GM12878 (cell line): Measurements from ENCODE around the gene TBC1D20.

ENCODE experiments used
- CBX5 ChIP-seq: sonication (generic); IDR thresholded peaks from 2 replicates; pipeline ENCODE4 v1.6.1; 2016; ENCODE audit warnings: low read depth, moderate library complexity, mild to moderate bottlenecking, inconsistent platforms
- CTCF ChIP-seq, 3 experiments: IDR thresholded peaks in 2 of 3; conservative IDR thresholded peaks in 1 of 3; 2 replicates each; pipeline ENCODE4 v1.5.1; 2011; ENCODE audit warnings: low read depth in 3 of 3, low read length in 3 of 3, mild to moderate bottlenecking in 3 of 3, control low read depth in 2 of 3, moderate library complexity in 2 of 3, inconsistent platforms in 1 of 3, mixed read lengths in 1 of 3; ENCODE audit not compliant: control insufficient read depth in 2 of 3, insufficient read depth in 1 of 3; ENCODE audit errors: extremely low read depth in 1 of 3
- FOS ChIP-seq: IDR thresholded peaks from 3 replicates; pipeline ENCODE4 v1.6.1; 2011; ENCODE audit warnings: borderline replicate concordance; ENCODE audit not compliant: insufficient read length; ENCODE audit errors: extremely low read depth
- POU2F2 ChIP-seq: IDR thresholded peaks from 3 replicates; pipeline ENCODE4 v1.6.1; 2011; ENCODE audit warnings: low read depth, mild to moderate bottlenecking, low read length, borderline replicate concordance
- SUZ12 ChIP-seq: fragments of 200-600 bp; sonication (generic); IDR thresholded peaks from one replicate; pipeline ENCODE4 v1.6.1; 2018; ENCODE audit warnings: antibody characterized with exemption, mild to moderate bottlenecking; ENCODE audit not compliant: unreplicated experiment
- TF ChIP-seq, protein P1 (sequence below): fragments of 450-650 bp; IDR thresholded peaks from 2 replicates; pipeline ENCODE4 v1.6.1; 2017; ENCODE audit warnings: mild to moderate bottlenecking, moderate library complexity
- TF ChIP-seq, protein P2 (sequence below): IDR thresholded peaks from 2 replicates; pipeline ENCODE4 v1.6.1; 2012; ENCODE audit warnings: mild to moderate bottlenecking, low read depth, low read length

DNA sequence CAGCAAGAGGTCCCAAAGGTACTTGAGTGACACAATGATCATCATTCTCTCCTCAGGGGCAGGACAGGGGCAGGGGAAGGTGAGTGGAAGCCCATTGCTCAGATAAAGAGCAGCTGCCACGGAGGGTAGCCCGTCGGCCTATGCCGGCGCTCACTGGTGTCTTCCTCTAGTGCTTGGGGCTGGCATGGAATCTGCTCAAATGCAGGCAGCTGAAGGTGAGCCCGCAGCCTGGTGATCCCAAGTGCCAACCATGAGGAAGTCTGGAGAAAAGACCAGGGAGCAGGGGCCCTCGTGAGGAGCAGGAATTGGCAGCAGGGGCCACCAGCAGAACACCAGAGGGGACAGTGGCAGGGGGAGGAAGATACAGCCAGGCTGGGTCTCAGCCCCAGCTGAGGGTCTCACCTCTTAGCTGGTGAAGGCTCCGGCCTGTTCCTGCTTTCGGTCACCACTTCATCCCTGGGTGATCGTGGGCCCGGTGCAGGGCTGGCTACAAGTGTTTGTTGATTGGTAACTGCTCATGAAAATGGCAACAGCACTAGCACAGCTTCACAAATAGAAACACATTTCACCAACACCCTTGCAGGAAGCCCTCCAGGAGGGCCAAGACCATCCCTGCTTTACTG, 29.5 kb downstream of the TBC1D20 start:
- no peak for TF ChIP-seq SUZ12
- TF ChIP-seq CTCF (IDR thresholded peaks at IDR 0.05 in 2 of 3, conservative IDR thresholded peaks at IDR 0.05 in 1 of 3; ENCODE audit: control insufficient read depth in 2 of 3, extremely low read depth in 1 of 3, insufficient read depth in 1 of 3, low read depth in 3 of 3, low read length in 3 of 3): no peak
- no peak for TF ChIP-seq CBX5
- TF ChIP-seq, protein P1, sequence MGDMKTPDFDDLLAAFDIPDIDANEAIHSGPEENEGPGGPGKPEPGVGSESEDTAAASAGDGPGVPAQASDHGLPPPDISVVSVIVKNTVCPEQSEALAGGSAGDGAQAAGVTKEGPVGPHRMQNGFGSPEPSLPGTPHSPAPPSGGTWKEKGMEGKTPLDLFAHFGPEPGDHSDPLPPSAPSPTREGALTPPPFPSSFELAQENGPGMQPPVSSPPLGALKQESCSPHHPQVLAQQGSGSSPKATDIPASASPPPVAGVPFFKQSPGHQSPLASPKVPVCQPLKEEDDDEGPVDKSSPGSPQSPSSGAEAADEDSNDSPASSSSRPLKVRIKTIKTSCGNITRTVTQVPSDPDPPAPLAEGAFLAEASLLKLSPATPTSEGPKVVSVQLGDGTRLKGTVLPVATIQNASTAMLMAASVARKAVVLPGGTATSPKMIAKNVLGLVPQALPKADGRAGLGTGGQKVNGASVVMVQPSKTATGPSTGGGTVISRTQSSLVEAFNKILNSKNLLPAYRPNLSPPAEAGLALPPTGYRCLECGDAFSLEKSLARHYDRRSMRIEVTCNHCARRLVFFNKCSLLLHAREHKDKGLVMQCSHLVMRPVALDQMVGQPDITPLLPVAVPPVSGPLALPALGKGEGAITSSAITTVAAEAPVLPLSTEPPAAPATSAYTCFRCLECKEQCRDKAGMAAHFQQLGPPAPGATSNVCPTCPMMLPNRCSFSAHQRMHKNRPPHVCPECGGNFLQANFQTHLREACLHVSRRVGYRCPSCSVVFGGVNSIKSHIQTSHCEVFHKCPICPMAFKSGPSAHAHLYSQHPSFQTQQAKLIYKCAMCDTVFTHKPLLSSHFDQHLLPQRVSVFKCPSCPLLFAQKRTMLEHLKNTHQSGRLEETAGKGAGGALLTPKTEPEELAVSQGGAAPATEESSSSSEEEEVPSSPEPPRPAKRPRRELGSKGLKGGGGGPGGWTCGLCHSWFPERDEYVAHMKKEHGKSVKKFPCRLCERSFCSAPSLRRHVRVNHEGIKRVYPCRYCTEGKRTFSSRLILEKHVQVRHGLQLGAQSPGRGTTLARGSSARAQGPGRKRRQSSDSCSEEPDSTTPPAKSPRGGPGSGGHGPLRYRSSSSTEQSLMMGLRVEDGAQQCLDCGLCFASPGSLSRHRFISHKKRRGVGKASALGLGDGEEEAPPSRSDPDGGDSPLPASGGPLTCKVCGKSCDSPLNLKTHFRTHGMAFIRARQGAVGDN: no peak
- no peak for TF ChIP-seq POU2F2
- TF ChIP-seq FOS: no peak
- TF ChIP-seq, protein P2, sequence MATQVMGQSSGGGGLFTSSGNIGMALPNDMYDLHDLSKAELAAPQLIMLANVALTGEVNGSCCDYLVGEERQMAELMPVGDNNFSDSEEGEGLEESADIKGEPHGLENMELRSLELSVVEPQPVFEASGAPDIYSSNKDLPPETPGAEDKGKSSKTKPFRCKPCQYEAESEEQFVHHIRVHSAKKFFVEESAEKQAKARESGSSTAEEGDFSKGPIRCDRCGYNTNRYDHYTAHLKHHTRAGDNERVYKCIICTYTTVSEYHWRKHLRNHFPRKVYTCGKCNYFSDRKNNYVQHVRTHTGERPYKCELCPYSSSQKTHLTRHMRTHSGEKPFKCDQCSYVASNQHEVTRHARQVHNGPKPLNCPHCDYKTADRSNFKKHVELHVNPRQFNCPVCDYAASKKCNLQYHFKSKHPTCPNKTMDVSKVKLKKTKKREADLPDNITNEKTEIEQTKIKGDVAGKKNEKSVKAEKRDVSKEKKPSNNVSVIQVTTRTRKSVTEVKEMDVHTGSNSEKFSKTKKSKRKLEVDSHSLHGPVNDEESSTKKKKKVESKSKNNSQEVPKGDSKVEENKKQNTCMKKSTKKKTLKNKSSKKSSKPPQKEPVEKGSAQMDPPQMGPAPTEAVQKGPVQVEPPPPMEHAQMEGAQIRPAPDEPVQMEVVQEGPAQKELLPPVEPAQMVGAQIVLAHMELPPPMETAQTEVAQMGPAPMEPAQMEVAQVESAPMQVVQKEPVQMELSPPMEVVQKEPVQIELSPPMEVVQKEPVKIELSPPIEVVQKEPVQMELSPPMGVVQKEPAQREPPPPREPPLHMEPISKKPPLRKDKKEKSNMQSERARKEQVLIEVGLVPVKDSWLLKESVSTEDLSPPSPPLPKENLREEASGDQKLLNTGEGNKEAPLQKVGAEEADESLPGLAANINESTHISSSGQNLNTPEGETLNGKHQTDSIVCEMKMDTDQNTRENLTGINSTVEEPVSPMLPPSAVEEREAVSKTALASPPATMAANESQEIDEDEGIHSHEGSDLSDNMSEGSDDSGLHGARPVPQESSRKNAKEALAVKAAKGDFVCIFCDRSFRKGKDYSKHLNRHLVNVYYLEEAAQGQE: no peak
